ENCODE data around the gene DHX38.

- TF ChIP-seq EZH2 (IDR thresholded peaks at IDR 0.05) (no peak), POLR2AphosphoS5 (IDR thresholded peaks at IDR 0.05; ENCODE audit: borderline replicate concordance, low read depth, low read length) (no peak), FOXP2 (optimal IDR thresholded peaks at IDR 0.05; ENCODE audit: control extremely low read depth, extremely low read length, insufficient read depth) (no peak)
Observed at GRCh38 chr16:72112906-72113615, 19.4 kb downstream of the DHX38 start.
